ENCODE data around the gene PSMG1. TPM values are rescaled to one million over a fixed set of nuclear protein-coding genes. Genes with fewer than 3 reads are reported as not detected.

Gene PSMG1
- total and polyA plus RNA-seq, 9 of the 15 experiments (the other 6 are each of a cell fraction or from before 2014, with no cell fraction given): 54.5 to 427 (median 328) TPM

GRCh38 chr21:39182484-39183271, 573 bp downstream of the PSMG1 start (continued):
- no peak for TF ChIP-seq SFPQ (IDR thresholded peaks at IDR 0.05; ENCODE audit: low read depth, low read length)
- TF ChIP-seq HMBOX1 (IDR thresholded peaks at IDR 0.05): no peak
- peak; percentile 67 to 76; a peak in 2 of 4 replicates for TF ChIP-seq MLLT1 (IDR thresholded peaks at IDR 0.05)
- no peak for TF ChIP-seq HDGF (IDR thresholded peaks at IDR 0.05)
- peak; percentile 49; the same call in 1 of the 2 replicates for TF ChIP-seq HMG20B (CRISPR knock-in tag; IDR thresholded peaks at IDR 0.05)
- TF ChIP-seq ESRRB (CRISPR knock-in tag; IDR thresholded peaks at IDR 0.05; ENCODE audit: borderline replicate concordance): no peak
- peak; percentile 71; the same call in 1 of the 2 replicates for TF ChIP-seq SMAD4 (CRISPR knock-in tag; conservative IDR thresholded peaks at IDR 0.05)
- TF ChIP-seq GTF2A2 (tag; IDR thresholded peaks at IDR 0.05): 0 out of 2 replicates have a peak, but pooled peaks have one; percentile 33
- TF ChIP-seq ARNT (IDR thresholded peaks at IDR 0.05): peak; percentile 47 to 100; a peak in 2 of 4 replicates
- TF ChIP-seq ILF3 (IDR thresholded peaks at IDR 0.05; ENCODE audit: borderline replicate concordance): no peak
- TF ChIP-seq ZNF316 (IDR thresholded peaks at IDR 0.05): no peak
- TF ChIP-seq GATAD2B (IDR thresholded peaks at IDR 0.05; ENCODE audit: borderline replicate concordance): no peak; the same call in 1 of the 2 replicates
- no peak for TF ChIP-seq NCOR1 (IDR thresholded peaks at IDR 0.05)
- no peak for TF ChIP-seq TEAD4 (IDR thresholded peaks at IDR 0.05; ENCODE audit: low read length)
- no peak for TF ChIP-seq TEAD4 (CRISPR knock-in tag; IDR thresholded peaks at IDR 0.05; ENCODE audit: borderline replicate concordance)
- no peak for TF ChIP-seq MYBL2 (IDR thresholded peaks at IDR 0.05; ENCODE audit: low read depth)
- TF ChIP-seq MYBL2 (CRISPR knock-in tag; IDR thresholded peaks at IDR 0.05; ENCODE audit: borderline replicate concordance): no peak
- no peak for TF ChIP-seq BRF2 (IDR thresholded peaks at IDR 0.05; ENCODE audit: borderline replicate concordance, insufficient read depth, insufficient read length)
